C4-2B (cell line): ENCODE data around the gene DYRK2.

Experiments used
- ZFX ChIP-seq: fragments of 450-650 bp; IDR thresholded peaks from 2 replicates; pipeline ENCODE4 v1.6.1; 2017
- TF ChIP-seq, protein P1 (sequence below): fragments of 450-650 bp; conservative IDR thresholded peaks from 2 replicates; pipeline ENCODE4 v1.5.1; 2017; ENCODE audit warnings: mild to moderate bottlenecking

GRCh38 chr12:67676624-67677023 is 28.1 kb downstream of the DYRK2 start:
- TF ChIP-seq, protein P1, sequence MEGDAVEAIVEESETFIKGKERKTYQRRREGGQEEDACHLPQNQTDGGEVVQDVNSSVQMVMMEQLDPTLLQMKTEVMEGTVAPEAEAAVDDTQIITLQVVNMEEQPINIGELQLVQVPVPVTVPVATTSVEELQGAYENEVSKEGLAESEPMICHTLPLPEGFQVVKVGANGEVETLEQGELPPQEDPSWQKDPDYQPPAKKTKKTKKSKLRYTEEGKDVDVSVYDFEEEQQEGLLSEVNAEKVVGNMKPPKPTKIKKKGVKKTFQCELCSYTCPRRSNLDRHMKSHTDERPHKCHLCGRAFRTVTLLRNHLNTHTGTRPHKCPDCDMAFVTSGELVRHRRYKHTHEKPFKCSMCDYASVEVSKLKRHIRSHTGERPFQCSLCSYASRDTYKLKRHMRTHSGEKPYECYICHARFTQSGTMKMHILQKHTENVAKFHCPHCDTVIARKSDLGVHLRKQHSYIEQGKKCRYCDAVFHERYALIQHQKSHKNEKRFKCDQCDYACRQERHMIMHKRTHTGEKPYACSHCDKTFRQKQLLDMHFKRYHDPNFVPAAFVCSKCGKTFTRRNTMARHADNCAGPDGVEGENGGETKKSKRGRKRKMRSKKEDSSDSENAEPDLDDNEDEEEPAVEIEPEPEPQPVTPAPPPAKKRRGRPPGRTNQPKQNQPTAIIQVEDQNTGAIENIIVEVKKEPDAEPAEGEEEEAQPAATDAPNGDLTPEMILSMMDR: no peak
- TF ChIP-seq ZFX: no peak
